ENCODE results near the gene CORO7.

Gene CORO7

GRCh38 chr16:4443271-4443670 is 26.9 kb upstream of the CORO7 start:
- no peak for DNase-seq
- Histone ChIP-seq H3K27me3 (ENCODE audit: insufficient read depth, low read depth, severe bottlenecking) (no peaks in the 10 kb centered on the region), H3K27ac (no peak overlapping the region), H3K4me3 (ENCODE audit: low read depth, low read length) (no peak overlapping the region), H3K9me3 (ENCODE audit: severe bottlenecking) (no peaks in the 10 kb centered on the region), H3K36me3 (peaks cover 86% of the 10 kb centered on the region)
- no peak for TF ChIP-seq CTCF (IDR thresholded peaks at IDR 0.05; ENCODE audit: low read depth, low read length)

- Histone ChIP-seq H3K4me3 (ENCODE audit: low read depth, low read length) (no peak overlapping the region), H3K27me3 (ENCODE audit: insufficient read depth, low read depth, severe bottlenecking) (no peaks in the 10 kb centered on the region), H3K9me3 (ENCODE audit: severe bottlenecking) (no peaks in the 10 kb centered on the region), H3K27ac (no peak overlapping the region), H3K36me3 (peaks cover 89% of the 10 kb centered on the region)
- DNase-seq, result no peak
- no peak for TF ChIP-seq CTCF (IDR thresholded peaks at IDR 0.05; ENCODE audit: low read depth, low read length)
Observed at GRCh38 chr16:4442371-4442770, 26.0 kb upstream of the CORO7 start.

GRCh38 chr16:4437366-4437765 is 21.0 kb upstream of the CORO7 start:
- no peaks in the 10 kb centered on the region for H3K9me3 ChIP-seq (ENCODE audit: severe bottlenecking)
- no peak overlapping the region for H3K4me3 ChIP-seq (ENCODE audit: low read depth, low read length)
- peaks cover 75% of the 10 kb centered on the region for H3K36me3 ChIP-seq
- no peak for DNase-seq
- no peak overlapping the region for H3K27ac ChIP-seq
- no peaks in the 10 kb centered on the region for H3K27me3 ChIP-seq (ENCODE audit: insufficient read depth, low read depth, severe bottlenecking)
- no peak for TF ChIP-seq CTCF (IDR thresholded peaks at IDR 0.05; ENCODE audit: low read depth, low read length)

- TF ChIP-seq CTCF (IDR thresholded peaks at IDR 0.05; ENCODE audit: low read depth, low read length), result no peak
- peaks cover 61% of the 10 kb centered on the region for H3K36me3 ChIP-seq
- no peaks in the 10 kb centered on the region for H3K27me3 ChIP-seq (ENCODE audit: insufficient read depth, low read depth, severe bottlenecking)
- no peak for DNase-seq
- no peak overlapping the region for H3K27ac ChIP-seq
- no peaks in the 10 kb centered on the region for H3K9me3 ChIP-seq (ENCODE audit: severe bottlenecking)
- H3K4me3 ChIP-seq (ENCODE audit: low read depth, low read length), result no peak overlapping the region
Observed at GRCh38 chr16:4435337-4436067, 19.1 kb upstream of the CORO7 start.

GRCh38 chr16:4433914-4434787 is 17.8 kb upstream of the CORO7 start:
- Histone ChIP-seq H3K27me3 (ENCODE audit: insufficient read depth, low read depth, severe bottlenecking) (no peaks in the 10 kb centered on the region), H3K4me3 (ENCODE audit: low read depth, low read length) (no peak overlapping the region), H3K27ac (no peak overlapping the region), H3K9me3 (ENCODE audit: severe bottlenecking) (no peaks in the 10 kb centered on the region), H3K36me3 (peaks cover 54% of the 10 kb centered on the region)
- no peak for DNase-seq
- no peak for TF ChIP-seq CTCF (IDR thresholded peaks at IDR 0.05; ENCODE audit: low read depth, low read length)
